GM21360 (cell line): ENCODE measurements around the gene UBE2G2.

Source experiments
- ATAC-seq: cut with Tn5 transposase; IDR thresholded peaks from one replicate; pipeline ENCODE4 v1.9.1; 2021; ENCODE audit warnings: mild to moderate bottlenecking, moderate library complexity; ENCODE audit not compliant: unreplicated experiment

Gene UBE2G2

DNA sequence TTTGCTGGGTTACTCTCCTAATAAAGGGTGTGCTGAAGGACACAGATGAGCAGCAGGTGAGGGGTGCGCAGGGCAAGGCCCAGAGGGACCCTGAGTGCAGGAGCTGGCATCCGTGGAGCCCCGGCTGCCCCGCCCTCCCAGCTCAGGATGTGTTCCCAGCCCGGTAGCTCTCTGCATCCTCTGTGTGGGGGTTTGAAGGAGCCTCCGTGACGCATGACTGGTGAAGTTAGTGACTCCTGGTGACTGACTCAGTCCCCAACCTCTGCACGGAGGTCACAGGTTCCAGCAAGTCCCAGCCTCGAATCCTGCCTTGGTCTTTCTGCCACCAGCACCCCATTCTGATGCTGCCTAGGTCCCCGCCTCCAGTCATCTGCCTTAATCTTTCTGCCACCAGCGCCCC lies 68.7 kb downstream of the UBE2G2 start:
- ATAC-seq, result no peak

DNA sequence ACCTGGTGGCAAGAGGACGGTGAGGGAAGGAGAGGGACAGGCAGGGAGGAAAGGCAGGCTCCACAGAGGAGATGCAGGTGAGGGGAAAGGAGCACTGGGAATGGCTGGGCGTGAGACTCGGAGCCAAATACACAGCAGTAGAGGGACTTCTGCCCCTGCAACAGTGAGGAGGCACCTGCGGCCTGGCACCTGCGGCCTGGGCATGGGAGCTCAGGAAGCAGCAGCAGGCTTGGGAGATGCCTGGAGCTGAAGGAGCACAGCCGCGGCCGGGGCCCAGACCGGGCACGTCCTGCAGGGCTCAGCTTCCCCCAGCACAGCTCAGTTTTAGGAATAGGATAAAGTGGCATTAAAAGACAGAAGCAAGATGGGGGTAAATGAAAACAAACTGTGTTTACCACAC lies 69.4 kb downstream of the UBE2G2 start:
- no peak for ATAC-seq

DNA sequence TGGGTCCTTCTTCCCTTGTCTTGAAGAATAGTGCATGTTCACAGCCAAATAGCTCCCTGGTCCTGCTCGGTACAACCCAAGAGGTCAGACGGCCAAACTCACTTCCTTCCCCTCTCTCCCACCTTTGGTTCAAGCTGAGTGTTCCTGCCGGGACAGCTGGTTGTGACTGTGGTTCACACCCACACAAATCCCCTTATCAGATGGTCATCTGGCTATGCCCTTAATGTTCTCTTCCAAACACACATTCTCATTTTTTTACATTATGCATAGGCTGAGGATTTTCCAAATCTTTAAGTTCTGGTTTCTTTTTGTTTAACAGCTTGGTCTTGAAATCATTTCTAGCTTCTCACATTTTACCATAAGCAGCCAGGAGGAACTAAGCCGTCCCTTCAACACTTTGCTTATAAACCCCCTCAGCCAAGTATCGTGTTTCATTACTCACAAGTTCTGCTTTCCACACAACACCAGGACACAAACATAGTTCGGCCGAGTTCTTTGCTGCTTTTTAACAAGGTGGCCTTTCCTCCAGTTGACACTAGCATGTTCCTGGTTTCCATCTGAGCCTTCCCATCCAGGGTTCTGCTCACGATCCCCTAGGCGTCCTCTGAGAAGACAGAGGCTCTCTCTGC lies 70.6 kb downstream of the UBE2G2 start:
- no peak for ATAC-seq

DNA sequence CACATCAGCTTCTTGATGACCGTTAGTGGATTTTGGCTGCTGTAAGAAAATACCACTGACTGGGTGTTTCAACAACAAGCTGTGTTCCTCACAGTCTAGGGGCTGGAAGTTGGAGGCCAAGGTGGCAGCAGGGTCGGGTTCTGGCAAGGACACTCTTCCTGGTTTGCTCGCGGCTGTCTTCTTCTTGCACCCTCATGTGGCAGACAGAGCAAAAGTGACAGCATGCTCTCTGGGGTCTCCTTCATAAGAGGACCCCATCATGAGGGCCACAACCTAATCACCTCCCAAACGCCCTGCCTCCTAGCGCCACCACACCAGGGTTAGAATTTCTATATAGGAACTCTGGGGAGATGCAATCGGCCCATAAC lies 71.6 kb downstream of the UBE2G2 start:
- no peak for ATAC-seq

- no peak for ATAC-seq
Measured at GRCh38 chr21:44729336-44730027, 72.1 kb downstream of the UBE2G2 start.

DNA sequence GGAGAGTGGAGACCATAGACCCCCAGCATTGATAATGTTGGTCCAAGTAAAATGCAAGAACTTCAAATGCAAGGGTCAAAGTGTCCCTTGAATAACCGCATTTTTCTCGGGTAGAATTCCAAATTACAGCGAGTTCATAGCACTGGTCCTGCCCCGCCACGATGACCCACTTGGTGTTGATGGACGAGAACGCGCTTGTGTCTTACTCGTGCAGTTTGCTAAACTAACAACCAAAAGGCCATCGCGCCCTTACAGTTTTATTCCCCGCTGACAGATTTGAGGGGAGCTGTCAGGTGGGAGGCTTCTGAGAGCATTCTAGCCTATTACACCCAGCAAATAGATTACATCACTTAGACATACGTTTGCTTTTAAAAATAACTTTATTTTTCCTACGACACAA lies 72.9 kb downstream of the UBE2G2 start:
- ATAC-seq, result no peak

- ATAC-seq, result no peak
Measured at GRCh38 chr21:44727757-44728156, 73.9 kb downstream of the UBE2G2 start.

- ATAC-seq, result no peak
Measured at GRCh38 chr21:44727321-44727720, 74.3 kb downstream of the UBE2G2 start.

DNA sequence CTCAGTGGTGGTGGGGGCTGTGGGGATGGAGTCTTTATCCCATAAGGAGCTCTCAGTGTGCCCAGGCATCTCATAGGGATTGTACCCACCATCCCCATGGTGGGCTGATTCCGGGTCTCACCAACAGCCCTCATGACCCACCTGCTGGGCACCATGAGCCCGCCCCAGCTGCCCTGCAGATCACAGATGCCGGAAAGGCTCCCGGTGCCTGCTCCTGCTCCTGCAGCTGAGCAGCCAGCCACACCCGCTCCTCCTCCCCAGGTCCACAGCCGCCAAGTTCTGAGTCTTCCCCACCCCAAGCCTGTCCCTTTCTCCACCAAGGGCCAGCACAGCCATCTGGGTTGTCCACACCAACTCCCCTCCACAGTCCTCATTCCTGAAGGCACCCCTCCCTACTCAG lies 74.8 kb downstream of the UBE2G2 start:
- ATAC-seq, result no peak

GRCh38 chr21:44724926-44725325 lies 76.7 kb downstream of the UBE2G2 start:
- no peak for ATAC-seq

GRCh38 chr21:44724196-44724595 lies 77.4 kb downstream of the UBE2G2 start:
- no peak for ATAC-seq

DNA sequence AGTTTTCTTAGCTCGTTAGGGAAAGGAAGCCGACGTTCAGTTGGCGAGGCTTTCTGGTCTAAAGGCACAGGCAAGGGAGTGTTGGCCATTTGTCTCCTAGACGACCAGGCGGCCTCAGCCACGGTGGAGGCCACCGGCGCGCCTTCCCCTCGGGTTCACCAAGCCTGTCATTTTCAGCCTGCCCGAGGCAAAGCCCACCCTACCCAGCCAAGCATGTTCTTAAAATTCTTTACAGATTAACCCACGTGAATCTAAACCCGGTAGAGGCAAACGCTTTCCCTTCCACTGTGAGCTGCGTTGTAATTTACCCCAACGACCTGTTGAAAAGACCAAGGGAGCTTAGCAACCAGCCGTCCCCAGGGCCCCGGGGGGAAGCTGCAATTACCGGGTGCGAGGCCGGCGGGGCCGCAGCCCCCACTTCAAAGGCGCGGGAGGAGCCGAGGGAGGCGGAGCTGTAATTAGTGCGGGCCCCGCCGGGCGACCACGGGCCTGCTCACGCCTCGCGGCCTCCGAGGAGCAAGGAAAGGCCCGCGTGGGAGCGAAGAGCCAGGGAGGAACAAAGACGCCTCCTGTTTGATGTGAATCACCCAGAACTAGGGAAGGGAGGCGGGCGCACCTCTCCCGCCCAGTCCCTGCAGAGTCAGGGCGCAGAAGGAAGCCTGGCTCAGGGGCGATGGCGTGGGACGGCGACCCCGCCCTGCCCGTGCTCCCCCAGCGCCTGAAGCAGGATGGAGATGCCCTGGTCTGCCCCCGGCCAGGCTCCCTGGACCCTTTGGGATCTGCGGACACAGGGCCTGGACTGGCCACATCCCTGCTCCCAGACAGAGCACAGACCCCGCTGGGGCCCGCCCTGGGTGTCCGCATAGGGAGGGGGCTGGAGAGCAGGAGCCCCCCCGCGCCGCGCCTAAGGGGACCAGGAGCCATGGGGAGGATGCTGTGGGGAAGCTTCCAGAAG lies 78.2 kb downstream of the UBE2G2 start:
- no peak for ATAC-seq

GRCh38 chr21:44722731-44723130 lies 78.9 kb downstream of the UBE2G2 start:
- no peak for ATAC-seq

DNA sequence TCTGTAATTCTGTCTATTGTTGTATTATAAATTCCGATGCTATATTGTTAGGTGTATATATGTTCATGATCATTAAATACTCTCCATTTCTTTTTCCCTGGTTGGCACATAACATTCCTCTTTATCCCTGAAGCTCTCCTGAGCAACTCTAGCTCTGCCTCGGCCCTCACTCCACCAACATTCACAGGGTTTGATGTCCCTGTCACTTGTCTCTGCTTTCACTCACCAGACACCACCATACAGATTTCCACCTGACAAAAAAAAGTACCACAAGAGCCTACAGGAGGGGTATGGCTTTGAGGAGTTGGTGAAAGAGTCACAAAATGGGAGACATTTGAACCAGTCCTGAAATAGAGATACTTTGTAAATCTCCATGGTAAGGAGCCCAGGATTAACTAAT lies 81.5 kb downstream of the UBE2G2 start:
- ATAC-seq, result no peak
